Measurements from ENCODE around the gene SLC1A6.
"Not testable (repeated sequence)": the region's sequence is repeated elsewhere in the genome, so short reads cannot be mapped to it uniquely, and the experiment has no call there.

The SLC1A6 gene

GRCh38 chr19:14954071-14954655 is 25.5 kb downstream of the SLC1A6 start:
- DNase-seq: no peak

GRCh38 chr19:14952767-14953166 is 26.9 kb downstream of the SLC1A6 start:
- DNase-seq: no peak

- DNase-seq: no peak
These were observed 29.2 kb downstream of the SLC1A6 start for GRCh38 chr19:14950421-14950820.

DNA sequence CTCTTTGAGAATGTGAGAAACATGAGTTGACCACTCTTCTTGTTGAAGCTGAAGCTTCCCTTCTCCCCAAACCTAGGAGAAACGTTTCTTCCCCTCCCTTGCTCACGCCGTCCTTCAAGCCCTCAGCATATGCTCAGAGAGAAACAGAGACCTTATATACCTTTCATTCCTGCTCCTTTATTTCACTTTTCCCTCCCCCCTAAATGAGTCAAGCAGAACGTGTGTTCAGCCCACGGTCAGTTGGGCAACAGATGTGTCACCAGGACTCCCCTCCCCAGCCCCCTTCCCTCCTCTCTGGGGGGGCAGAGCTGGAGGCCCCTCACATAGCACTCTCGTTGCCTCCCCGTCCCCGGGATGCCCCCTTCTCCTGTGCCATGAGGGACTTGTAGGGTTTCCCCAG is 29.8 kb downstream of the SLC1A6 start:
- DNase-seq: no peak

GRCh38 chr19:14949413-14949812 is 30.3 kb downstream of the SLC1A6 start:
- not testable (repeated sequence) for DNase-seq

GRCh38 chr19:14944456-14944855 is 35.2 kb downstream of the SLC1A6 start:
- DNase-seq: no peak

- no peak for DNase-seq
These were observed 36.1 kb downstream of the SLC1A6 start for GRCh38 chr19:14943601-14944000.

GRCh38 chr19:14941189-14941588 is 38.5 kb downstream of the SLC1A6 start, which contains the start of gene OR7C2:
OR7C2 (plus strand) TSS chr19:14941489; CDS start chr19:14941489, 0 bp downstream.
- DNase-seq: no peak

DNA sequence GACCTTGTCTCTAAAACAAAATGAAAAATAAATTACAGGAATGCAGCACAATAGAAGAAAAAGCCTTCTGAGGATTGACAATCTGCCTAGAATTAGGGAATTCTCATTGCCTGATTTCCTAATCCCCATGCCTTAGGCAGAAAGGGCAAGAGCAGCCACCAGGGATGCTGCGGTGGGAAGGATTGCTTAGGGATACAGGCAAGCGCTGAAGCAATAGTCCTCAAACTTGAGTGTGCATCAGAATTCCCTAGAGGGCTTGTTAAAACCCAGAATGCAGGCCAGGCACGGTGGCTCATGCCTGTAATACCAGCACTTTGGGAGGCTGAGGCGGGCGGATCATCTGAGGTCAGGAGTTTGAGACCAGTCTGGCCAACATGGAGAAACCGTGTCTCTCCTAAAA is 39.4 kb downstream of the SLC1A6 start:
- no peak for DNase-seq

GRCh38 chr19:14933506-14933905 is 46.2 kb downstream of the SLC1A6 start:
- DNase-seq: no peak

GRCh38 chr19:14916848-14917247 is 62.8 kb downstream of the SLC1A6 start:
- DNase-seq: no peak

DNA sequence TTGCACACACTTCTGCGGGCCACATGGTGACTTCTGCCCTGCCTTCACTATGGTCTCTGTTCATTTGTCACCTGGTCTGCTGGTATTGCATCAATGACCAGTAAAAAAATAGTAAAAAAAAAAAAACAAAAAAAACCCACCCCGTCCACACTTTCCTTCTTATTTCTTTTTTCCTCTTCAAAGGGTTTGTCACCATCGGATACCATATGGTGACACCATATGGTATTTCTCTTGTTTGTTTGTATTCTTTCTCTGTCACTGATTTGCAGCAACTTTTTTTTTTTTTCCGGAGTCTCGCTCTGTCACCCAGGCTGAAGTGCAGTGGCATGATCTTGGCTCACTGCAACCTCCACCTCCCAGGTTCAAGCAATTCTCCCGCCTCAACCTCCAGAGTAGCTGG is 64.5 kb downstream of the SLC1A6 start:
- DNase-seq: no peak

GRCh38 chr19:14906711-14907110 is 73.0 kb downstream of the SLC1A6 start:
- DNase-seq: no peak

- DNase-seq: no peak
These were observed 77.9 kb downstream of the SLC1A6 start for GRCh38 chr19:14901675-14902260.
